ENCODE measurements around the gene DMPK.

The DMPK gene, protein sequence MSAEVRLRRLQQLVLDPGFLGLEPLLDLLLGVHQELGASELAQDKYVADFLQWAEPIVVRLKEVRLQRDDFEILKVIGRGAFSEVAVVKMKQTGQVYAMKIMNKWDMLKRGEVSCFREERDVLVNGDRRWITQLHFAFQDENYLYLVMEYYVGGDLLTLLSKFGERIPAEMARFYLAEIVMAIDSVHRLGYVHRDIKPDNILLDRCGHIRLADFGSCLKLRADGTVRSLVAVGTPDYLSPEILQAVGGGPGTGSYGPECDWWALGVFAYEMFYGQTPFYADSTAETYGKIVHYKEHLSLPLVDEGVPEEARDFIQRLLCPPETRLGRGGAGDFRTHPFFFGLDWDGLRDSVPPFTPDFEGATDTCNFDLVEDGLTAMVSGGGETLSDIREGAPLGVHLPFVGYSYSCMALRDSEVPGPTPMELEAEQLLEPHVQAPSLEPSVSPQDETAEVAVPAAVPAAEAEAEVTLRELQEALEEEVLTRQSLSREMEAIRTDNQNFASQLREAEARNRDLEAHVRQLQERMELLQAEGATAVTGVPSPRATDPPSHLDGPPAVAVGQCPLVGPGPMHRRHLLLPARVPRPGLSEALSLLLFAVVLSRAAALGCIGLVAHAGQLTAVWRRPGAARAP

DNA sequence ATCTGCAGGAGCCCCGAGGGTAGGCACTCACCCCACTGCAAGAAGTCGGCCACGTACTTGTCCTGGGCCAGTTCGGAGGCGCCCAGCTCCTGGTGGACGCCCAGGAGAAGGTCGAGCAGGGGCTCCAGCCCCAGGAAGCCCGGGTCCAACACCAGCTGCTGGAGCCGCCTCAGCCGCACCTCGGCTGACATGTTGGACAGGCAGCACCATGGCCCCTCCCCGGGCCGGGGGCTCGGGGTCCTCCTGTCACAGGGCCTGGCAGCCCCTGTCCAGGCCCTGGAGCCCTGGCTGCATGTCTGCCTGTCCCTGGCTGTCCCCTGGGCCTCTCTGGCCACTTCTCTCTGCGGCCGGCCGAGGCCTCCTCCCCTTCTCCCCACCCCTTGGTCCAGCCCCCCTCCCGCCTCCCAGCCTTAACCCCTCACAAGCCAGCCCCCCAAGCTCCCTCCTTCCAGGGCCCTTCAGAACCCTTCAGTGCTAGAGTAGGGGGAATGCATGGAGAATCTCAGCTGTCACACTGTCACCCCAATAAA lies at the start of gene DMPK:
Gene DMPK, minus strand, starts transcription at position 329 of the 530 bp plus-strand sequence. Its CDS starts 138 bp downstream, at position 191.
- no peak for DNase-seq

DNA sequence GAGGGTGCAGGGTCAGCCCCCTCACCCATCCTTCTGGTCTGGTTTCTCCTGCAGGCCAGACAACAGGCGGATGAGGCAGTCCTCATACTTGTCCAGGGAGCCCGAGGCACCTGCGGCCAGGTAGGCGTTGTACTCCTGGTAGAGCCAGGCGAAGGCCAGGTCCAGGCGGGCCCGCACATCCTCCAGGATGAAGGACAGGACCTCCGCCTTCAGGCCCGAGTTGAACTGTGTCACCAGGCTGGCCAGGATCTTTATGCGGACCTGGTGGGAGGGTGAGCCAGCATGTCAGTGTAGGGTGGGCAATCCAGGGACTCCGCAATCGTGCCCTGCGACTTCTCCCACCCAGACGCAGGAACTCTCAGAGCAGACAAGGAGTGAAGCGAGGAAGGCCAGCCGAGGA lies 46.7 kb upstream of the DMPK start:
- DNase-seq: no peak

DNA sequence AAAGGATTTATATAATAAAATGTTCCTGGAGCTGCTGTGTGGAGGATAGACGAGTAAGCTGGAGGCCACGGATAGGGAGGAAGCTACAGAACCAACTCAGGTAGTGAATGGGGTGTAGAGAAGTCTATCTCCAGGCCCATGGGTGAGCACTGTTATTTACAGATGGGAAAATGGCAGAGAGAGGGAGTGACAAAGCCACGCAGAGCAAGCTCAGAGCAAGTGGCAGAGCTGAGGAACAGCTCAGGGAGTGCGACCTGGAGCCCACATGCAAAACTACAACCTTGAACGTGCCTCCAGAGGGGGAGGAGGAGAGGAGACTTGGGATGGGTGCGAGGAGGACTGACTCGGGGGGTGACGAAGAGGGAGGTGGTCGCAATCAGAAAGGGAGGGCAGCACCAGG lies 46.2 kb upstream of the DMPK start:
- DNase-seq: no peak

DNA sequence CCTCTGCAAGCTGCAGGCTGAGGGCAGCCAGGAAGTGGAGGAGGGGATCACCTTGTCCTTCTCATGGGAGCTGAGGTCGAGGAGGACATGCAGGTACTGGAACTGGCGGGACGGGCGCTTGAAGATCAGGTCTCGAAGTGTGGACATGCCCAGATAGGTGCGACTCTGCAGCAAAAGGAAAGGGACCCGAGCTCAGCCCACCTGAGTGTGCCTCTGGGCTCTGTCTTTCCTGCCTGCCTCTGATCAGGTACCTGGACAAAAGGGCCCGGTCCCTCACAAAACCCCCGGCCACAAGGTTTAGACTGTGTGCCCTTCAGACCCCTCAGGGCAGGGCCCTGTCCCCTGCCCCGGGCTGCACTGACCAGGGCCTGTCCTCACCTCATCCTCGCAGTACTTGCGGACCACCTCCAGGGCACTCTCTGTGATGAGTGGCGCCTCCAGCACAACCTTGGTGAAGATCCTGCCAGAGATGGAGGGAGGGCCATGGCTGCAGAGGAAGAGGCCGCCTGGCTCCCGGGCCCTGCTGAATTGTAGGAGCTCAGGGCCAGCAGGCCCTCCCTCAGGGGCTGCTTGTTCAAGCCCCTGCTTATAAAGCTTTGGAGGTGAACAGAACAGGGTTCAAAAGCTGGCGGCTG lies 45.3 kb upstream of the DMPK start:
- no peak for DNase-seq

DNA sequence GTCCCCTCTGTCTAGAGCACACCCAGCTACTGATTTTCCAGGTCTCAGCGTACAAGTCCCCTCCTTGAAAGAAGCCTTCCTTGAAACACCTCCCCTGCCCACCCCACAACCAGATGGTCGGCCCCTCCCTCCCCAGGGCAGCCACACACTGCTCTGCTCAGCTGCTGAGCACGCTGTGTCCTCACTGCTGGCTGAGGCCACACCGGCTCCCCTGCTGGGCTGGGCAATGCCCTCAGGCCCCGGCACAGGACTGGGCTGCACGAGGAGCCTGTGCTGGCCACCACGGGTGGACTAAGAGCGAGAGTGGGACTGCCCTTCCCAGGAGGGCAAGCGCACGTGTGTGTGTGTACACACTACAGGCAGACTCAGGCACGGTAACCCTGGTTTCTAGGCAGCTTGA lies 44.6 kb upstream of the DMPK start:
- no peak for DNase-seq

DNA sequence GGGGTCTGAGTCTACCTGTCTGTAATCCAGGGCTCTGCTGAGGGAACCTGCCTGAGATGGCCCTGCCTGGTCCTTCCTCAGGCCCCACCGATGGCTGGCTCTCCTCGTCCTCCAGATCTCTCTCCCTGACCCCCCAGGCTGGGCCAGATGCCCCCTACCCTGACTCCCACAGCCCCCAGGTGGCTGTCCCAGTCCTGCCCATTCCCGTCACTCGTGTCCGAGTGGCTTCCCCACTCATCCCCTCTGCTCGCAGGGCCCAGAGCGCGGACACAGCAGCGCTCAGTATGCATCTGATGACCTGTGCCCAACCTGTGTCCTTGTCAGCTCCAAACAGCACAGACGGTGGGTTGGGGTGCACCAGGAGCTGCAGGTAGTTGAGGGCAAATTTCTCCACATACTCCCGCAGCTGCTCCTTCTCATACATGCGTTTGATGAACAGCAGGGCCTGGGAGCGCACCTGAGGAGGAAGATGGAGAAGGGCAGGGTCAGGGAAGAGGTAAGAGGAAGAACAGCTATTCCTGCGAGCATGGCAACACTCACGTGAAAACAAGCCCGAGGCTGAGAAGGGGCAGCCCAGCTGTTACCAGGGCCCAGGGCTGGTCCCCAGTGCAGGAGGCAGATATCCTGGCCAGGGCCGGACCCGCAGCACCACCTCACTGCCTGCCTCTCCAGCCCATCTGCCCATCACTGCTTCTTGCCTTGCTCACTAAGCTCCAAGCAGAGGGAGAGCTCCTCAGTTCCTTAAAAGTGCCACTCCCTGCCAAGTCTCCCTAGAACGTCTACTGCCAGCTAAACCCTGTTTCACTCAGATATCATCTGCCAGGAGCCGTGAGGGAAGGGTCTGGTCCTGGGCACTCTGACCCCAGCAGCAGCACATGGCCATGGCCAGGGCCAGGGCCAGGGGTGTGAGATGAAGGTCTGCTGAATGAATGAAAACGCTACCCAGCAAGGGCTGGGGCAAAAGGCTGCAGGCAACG lies 43.9 kb upstream of the DMPK start:
- no peak for DNase-seq

GRCh38 chr19:45825263-45825605 lies 42.9 kb upstream of the DMPK start:
- DNase-seq: no peak

- DNase-seq: no peak
Measured at GRCh38 chr19:45824531-45825262, 42.4 kb upstream of the DMPK start.

DNA sequence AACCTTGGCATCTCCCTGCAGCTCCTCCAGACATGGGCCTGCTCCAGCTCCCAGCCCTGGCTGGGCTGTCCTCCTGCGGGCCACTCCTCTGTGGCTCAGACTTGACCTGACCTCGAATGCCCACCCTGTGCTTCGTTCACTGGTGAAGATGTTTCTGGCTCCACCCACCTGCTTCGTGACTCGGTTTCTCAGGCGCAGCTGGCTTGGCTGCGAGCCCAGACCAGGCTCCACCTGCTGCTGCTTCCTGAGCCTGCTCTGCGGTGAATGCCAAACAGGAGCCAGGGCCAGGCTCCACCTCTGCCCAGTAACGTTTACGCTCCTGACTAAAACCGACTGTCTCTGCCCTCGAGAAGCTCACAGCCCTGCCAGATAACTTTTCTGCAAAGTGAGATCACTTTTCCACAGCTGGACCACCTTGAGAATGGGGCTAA lies 41.8 kb upstream of the DMPK start:
- DNase-seq: peak; percentile 69

DNA sequence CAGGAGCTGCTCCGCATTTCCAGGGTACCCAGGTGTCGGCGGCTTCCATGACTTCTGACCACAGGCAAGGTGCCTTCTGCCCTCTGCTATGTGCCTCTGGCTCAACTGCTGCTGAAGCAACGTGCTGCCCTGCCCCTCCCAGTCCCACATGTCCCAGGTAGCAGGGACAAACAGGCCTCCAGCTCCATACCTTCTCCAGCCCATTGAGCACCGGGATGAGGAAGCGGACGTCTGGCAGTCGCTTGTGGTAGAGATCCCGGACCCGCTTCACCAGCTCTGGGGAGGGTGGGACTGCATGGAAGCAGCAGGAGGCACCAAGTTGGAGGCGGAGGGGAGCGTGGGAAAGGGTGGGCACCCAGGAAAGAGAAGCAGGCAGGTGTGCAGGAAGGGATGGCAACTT lies 40.9 kb upstream of the DMPK start:
- no peak for DNase-seq

- no peak for DNase-seq
Measured at GRCh38 chr19:45822716-45823115, 40.4 kb upstream of the DMPK start.

- DNase-seq: no peak
Measured at GRCh38 chr19:45821570-45821969, 39.3 kb upstream of the DMPK start.

GRCh38 chr19:45821103-45821521 lies 38.8 kb upstream of the DMPK start:
- no peak for DNase-seq

DNA sequence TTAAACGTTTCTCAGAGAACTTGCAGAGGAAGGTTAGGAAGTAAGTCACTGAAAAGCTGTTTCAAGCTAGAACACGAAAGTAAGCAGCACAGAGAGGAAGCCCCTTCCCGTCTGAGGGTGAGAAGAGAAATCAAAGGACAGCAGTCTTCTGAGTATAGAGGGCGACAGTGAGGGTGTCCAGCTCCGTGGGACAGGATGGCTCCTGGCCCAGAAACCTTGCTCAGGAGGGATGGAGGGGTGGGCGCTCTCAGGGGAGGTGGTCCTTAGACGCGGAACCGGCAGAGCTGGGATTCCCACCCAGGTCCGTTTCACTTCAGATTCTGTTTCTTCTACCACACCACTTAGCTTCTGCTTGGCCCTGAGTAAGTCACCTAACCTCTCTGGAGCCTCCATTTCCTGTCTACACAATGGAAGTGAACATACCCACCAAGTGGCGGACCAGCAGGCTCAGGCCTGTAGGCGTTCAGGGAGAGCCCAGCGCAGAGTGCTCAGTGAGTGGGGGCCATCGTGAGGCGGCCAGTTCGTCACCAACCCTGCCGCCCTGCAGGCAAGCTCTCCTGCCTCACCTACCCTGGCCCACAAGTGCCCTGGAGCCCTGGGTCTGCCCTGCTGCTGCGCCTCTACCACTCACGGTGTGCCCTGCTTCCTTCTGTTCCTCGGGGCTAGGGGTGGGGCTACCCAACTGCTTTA lies 38.3 kb upstream of the DMPK start:
- DNase-seq: no peak

DNA sequence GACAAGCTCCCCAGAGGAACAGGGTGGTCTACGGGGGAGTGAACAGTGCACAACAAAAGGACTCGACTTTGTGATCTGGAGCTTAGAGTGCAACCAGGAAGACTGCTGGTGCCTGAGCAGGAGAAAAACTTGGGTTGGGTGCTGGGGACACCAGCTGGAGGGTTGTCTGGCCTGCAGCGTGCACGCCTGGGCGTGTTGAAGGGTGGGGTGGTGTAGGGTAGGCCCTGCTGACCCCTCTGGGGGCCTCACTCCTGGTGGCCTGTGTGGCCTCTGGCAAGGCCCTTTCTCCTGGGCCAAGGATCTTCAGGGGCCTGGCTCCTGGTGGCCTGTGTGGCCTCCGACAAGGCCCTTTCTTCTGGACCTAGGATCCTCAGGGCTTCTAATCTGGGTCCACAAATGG lies 37.5 kb upstream of the DMPK start:
- no peak for DNase-seq

DNA sequence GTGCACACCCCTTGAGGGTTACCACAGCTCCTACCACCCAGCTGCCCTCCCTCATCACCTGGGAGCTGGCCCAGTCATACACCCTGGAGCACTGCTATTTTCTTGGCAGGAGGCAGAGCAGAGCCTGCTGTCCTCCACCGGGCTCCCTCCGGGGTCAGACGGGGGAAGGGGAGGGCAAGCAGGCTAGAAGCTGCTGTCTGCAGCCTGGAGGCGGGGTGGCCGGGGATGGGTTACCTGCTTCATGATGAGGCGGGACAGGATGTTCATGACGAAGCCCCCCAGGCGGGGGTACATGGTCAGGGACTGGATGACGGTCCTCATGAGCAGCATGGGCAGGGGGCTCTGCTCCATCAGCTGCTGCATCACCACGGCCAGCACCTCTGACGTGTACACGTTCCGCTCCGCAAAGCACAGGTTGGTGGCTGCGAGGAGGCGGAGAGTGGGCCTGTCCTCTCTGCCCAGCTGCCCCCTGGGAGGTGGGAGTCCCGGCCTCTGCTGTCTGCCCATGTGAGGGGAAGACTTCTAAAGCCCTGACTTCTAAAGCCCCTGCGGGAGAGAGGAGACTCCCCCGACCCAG lies 35.5 kb upstream of the DMPK start:
- DNase-seq: no peak

DNA sequence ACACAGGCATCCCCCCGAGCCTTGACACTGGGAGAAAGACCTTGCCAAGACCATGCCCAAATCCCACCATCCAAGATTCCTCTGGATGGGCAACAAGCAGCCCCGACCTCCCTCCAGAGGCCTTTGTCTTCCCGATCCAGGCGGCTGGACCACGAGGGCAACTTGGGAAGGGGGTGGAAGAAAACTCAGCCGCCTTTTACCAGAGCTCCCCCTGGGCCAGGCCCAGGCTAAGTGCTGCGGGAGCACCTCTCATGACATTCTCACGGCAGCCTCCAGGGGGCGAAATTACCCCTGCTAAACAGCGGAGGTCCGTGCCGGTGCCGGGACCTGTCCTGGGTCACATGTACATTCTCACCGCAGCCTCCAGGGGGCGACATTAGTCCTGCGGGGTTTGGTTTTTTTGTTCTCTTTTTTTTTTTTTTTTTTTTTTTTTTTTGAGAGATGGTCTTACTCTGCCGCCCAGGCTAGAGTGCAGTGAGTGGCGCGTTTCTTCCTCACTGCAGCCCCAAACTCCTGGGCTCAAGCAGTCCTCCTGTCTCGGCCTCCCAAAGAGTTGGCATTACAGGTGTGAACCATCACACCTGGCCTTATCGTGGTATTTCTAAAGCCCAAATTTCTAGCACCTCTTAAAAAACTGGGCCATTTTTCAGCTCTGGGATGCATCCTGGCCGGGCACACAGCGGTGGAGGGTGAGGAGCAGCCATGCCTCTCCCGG lies 34.9 kb upstream of the DMPK start:
- DNase-seq: peak; percentile 87

DNA sequence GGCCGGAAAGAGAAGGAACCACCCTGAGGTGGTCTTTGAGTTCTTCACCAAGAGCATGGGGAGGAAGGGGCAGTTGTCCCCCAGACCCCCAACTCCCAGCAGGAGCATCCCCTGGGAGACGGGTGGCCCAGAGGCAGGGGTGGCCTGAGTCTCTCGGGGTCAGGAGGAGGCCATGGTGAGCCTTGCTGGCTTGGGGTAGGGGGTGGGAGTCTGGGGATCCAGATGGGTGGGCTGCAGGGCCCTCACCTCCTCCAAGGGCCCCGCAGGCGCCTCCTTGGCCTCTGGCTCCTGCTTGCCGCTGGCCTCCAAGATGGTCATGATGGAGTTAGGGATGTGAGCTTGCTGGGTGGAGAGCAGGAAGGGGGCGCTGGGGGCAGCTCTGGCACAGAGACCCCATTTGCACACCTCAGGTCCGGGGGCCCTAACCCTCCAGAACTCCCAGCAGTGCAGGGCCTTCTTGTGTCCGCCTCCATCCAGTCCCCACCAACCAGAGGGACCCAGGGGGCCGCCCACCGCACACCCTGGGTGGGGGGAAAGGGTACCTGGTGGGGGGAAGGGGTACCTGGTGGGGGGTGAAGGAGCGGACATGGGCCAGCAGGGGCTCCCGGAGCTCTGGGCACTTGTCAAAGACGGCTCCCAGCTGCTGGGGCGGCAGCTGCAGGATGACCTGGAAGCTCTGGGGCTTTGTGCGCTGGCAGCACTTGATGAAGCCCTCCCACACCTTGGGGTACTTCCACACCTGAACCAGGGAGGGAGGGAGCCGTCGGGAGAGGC lies 34.1 kb upstream of the DMPK start:
- DNase-seq: no peak

- peak; percentile 53 for DNase-seq
Measured at GRCh38 chr19:45815481-45816216, 33.4 kb upstream of the DMPK start.
